PC-9 (cell line): ENCODE data around the gene THADA.

Source experiments
- CTCF ChIP-seq: fragments of 200-600 bp; sonication (generic); conservative IDR thresholded peaks from 2 replicates; pipeline ENCODE4 v1.6.1; 2017; ENCODE audit warnings: mixed run types, antibody characterized with exemption, mild to moderate bottlenecking, moderate library complexity
- EZH2 ChIP-seq: fragments of 200-600 bp; sonication (generic); IDR thresholded peaks from 2 replicates; pipeline ENCODE4 v1.8.0; 2017; ENCODE audit warnings: antibody characterized with exemption, low read depth

- TF ChIP-seq CTCF (no peak), EZH2 (no peak)
These were observed 132.8 kb downstream of the THADA start for GRCh38 chr2:43462866-43463641.
